GM11168 (cell line): ENCODE measurements around the gene TMEM163.
"Not testable (repeated sequence)": the region's sequence is repeated elsewhere in the genome, so short reads cannot be mapped to it uniquely, and the experiment has no call there.

Source experiments
- in situ Hi-C: fragments of 300-500 bp; cut with MboI; formaldehyde crosslinking; loops from one replicate; pipeline ENCODE4 v1.12.0; 2022; ENCODE audit warnings: low sequenced_read_pairs; ENCODE audit not compliant: unreplicated experiment

The TMEM163 gene

GRCh38 chr2:134724341-134724740, 5.5 kb upstream of the TMEM163 start:
- in situ Hi-C loops = no loop called here

- in situ Hi-C loops = not testable (repeated sequence)
These were observed 4.9 kb upstream of the TMEM163 start for GRCh38 chr2:134723742-134724141.

GRCh38 chr2:134722728-134723127, 3.9 kb upstream of the TMEM163 start:
- in situ Hi-C loops = no loop called here

- in situ Hi-C loops = no loop called here
These were observed 2.8 kb upstream of the TMEM163 start for GRCh38 chr2:134721596-134721995.

- in situ Hi-C loops = no loop called here
These were observed 580 bp downstream of the TMEM163 start for GRCh38 chr2:134718023-134718816.

- in situ Hi-C loops = no loop called here
These were observed 1.3 kb downstream of the TMEM163 start for GRCh38 chr2:134717286-134718022.

DNA sequence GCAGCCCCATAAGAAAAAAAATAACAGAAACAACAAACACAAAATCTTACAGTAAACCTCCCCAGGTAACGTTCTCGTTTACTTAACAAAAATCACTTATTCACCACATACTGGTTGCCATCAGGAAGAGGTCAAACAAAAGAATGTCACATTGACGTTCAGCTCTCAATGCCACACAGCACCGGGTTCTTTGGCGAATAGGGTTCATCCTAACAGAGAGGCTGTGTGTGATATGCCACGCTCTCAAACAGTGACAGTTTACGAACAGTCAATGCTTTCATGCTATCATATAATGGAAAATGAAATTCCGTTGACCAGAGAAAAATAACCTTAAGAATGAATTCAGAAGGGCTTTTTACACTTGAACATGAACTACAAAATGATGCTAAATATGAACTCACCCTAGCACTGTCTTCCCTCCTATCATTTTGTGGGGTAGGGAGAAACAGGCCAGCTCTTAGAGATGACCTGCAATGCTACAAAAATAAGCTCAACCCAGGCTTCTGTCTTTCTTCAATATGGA, 2.0 kb downstream of the TMEM163 start:
- in situ Hi-C loops = no loop called here

- in situ Hi-C loops = no loop called here
These were observed 2.7 kb downstream of the TMEM163 start for GRCh38 chr2:134715932-134716643.

- in situ Hi-C loops = no loop called here
These were observed 4.6 kb downstream of the TMEM163 start for GRCh38 chr2:134714228-134714627.

DNA sequence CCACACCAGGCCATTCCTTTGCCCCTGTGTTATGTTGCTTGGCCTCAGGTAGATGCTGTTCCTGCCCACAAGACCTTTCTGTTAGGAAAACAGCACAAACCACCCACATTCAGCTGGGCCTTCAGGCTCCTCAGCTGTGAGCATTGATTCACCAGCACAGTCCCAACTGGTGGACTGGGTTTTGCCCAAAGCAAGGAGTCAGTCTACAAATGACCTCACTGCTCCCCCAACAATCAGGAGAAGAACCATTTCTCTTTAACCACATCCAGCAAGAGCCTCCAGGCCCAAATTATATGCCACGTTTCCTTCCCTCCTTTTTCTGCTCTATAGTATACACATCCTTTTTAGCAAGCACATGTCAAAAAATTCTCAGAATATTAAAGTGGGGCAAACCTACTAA, 5.2 kb downstream of the TMEM163 start:
- in situ Hi-C loops = no loop called here

- in situ Hi-C loops = no loop called here
These were observed 5.6 kb downstream of the TMEM163 start for GRCh38 chr2:134713176-134713575.

DNA sequence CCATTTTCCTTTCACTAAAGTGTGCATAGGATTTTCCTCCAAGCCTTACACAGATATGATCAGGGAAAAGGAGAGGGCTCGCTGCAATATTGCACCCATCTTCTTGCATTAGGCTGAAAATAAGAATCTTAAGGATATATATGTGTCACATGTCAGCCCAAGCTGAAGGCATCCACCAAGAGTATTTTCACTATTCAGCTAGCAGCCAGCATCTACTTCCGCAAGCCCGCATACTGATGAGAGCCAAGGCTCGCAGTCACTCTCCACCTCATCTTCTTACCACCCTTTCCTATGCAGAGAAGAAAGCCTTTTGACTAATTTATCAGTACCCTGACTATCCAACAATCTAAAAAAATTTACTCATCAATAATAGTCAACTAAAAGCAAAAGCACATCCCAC, 6.1 kb downstream of the TMEM163 start:
- in situ Hi-C loops = no loop called here

- in situ Hi-C loops = no loop called here
These were observed 6.5 kb downstream of the TMEM163 start for GRCh38 chr2:134712299-134712698.

- in situ Hi-C loops = no loop called here
These were observed 7.1 kb downstream of the TMEM163 start for GRCh38 chr2:134711692-134712091.

DNA sequence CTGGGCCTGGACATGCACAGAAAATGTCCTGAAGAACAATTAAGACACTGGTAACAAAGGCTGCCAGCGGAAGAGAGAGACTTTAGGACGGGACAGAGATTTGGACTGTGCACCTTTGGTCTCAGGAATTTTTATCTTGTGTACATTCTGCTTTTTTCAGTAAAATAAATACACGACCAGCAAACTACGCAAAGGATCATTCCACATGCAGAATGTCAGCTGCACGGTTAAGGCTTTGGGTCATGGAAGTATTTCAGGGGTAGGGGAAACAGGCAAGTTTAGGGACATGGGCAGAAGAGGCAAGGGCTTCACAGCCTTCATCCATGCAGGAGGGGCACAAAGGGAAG, 11.5 kb downstream of the TMEM163 start:
- in situ Hi-C loops = no loop called here

GRCh38 chr2:134706587-134707329, 12.0 kb downstream of the TMEM163 start:
- in situ Hi-C loops = no loop called here

DNA sequence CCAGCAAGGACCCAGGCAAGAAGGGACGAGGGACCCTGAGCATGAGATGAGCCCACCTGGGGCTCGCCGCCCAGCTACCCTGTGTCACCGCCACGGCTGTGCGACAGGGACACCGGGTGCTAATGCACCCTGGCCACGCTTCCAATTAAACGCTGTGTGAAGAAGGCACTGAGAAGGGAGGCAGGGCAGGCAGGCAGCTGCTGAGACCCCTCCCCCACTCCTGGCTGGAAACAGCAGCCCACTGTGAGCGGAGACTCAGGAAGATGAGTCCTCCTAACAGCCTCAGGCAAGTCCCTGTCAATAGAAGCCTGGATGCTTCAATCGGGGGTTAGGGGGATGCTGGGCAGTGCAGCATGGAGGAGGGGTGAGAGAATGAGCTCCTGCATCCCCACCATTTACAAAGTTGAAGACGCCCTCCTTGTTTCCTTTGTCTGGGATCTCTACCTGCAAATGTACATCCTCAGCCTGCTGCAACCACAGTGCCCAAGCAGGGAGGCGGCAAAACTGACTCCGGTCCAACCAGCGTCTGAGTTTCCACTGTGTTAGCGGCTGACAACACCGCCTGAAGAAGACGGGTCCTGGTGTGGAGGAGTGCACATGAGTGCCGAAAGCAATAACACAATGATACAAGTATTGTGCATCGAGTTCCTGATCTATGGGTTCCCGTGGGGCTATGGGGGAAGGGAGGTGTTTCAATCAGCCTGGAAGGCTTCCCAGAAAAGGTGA, 12.8 kb downstream of the TMEM163 start:
- in situ Hi-C loops = no loop called here

GRCh38 chr2:134704173-134704572, 14.6 kb downstream of the TMEM163 start:
- in situ Hi-C loops = no loop called here

DNA sequence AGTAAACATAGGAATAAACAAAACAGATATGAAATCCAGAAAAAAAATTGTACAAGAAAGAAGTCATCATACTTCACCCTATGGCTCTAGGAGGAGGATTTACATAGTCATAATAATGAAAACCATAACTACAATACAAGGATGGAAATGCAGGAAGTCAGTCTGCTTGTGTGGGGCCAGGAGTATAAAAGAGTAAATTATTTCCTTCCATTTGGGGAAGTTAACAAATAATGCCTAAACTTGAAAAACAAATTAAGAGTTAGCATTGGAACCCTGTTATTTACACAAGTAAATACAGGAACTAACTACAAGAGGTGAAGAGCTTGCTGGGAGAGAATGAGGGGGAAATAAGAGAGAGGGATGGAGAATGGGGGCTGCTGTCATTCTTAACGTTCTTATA, 15.4 kb downstream of the TMEM163 start:
- in situ Hi-C loops = no loop called here

DNA sequence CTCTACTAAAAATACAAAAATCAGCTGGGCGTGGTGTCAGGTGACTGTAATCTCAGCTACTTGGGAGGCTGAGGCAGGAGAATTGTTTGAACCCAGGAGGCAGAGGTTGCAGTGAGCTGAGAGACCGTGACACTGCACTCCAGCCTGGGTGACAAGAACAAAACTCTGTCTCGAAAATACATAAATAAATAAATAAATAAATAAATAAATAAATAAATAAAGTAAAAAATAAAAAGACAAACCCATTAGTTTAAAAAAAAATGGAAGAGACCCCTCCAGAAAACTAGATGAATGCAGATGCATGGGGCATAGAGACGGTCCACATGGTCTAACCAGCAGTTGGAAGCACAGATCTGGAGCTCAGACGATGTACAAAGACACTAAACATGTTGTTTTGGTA, 18.1 kb downstream of the TMEM163 start:
- in situ Hi-C loops = no loop called here
